K562 (cell line): ENCODE results near the gene ZNF202. TPM values are rescaled to one million over a fixed set of nuclear protein-coding genes. Genes with fewer than 3 reads are reported as not detected.
A peak's percentile ranks its signal among the peaks of the same experiment; 100 is the strongest.

Source experiments
- ATAC-seq: fragments of 200-7000 bp; cut with Tn5 transposase; 3 replicates; pipeline ENCODE4 v1.9.1; 2020; ENCODE audit warnings: moderate library complexity
- BruUV-seq: library from RNA; stranded (reverse); fragments of 400-500 nt; replicated peaks from 2 replicates; lab custom pipeline; 2021; lab: Mats Ljungman, UMichigan
- CTCF ChIA-PET: fragments of 300-600 bp; formaldehyde crosslinking; extraction: SDS; loops from one replicate; lab custom pipeline; 2021; ENCODE audit warnings: low intra/inter-chr PET ratio; lab: Yijun Ruan, JAX
- POLR2A ChIA-PET: fragments of 300-600, 350-650 bp; sonication (Branson Sonifier 250); formaldehyde crosslinking; extraction: SDS; loops from one replicate; lab custom pipeline; 2021; ENCODE audit warnings: antibody characterized with exemption, inconsistent platforms; lab: Yijun Ruan, JAX
- DNase-seq, 4 experiments: peaks; one replicate each; pipeline versions ENCODE4 v3.0.0 to v3.0.0-alpha.2; 2011 to 2018; ENCODE audit warnings: low spot score in 3 of 4, mixed read lengths in 3 of 4; ENCODE audit errors: extremely low read depth in 1 of 4
- FAIRE-seq: peaks from 2 replicates; lab custom pipeline; 2011; peaks lifted over from hg19 to GRCh38; lab: Jason Lieb, UNC
- H2AFZ ChIP-seq: 2 replicates; pipeline ENCODE4 v1.6.0; 2011; ENCODE audit warnings: low read depth, low read length, control low read depth, inconsistent platforms
- H3K27ac ChIP-seq: fragments of 200-600 bp; 3 replicates; pipeline ENCODE4 v1.8.0; 2011; ENCODE audit warnings: low read depth, mild to moderate bottlenecking, control low read depth, inconsistent platforms, low read length, moderate library complexity, mixed read lengths; ENCODE audit errors: extremely low read depth
- H3K27me3 ChIP-seq, 2 experiments: fragments of 300-600 bp in 1 of 2; 2 replicates in 1 of 2; 3 replicates in 1 of 2; pipeline versions ENCODE4 v1.6.0 to v1.8.0; 2011; ENCODE audit warnings: inconsistent platforms in 2 of 2, low read length in 2 of 2, mild to moderate bottlenecking in 1 of 2, mixed read lengths in 1 of 2, moderate library complexity in 1 of 2; ENCODE audit not compliant: control insufficient read depth in 2 of 2, insufficient read depth in 2 of 2
- H3K36me3 ChIP-seq: fragments of 300-600 bp; 3 replicates; pipeline ENCODE4 v1.8.0; 2011; ENCODE audit warnings: mild to moderate bottlenecking, low read length, inconsistent platforms; ENCODE audit not compliant: control insufficient read depth, insufficient read depth
- H3K4me1 ChIP-seq, 2 experiments: fragments of 200-600 bp in 1 of 2; replicated peaks in 1 of 2; 2 replicates in 1 of 2; 3 replicates in 1 of 2; pipeline versions ENCODE4 v1.5.1 to v1.8.0; 2011; ENCODE audit warnings: inconsistent platforms in 2 of 2, low read length in 2 of 2, mild to moderate bottlenecking in 1 of 2, mixed read lengths in 1 of 2, moderate library complexity in 1 of 2; ENCODE audit not compliant: control insufficient read depth in 2 of 2, insufficient read depth in 2 of 2
- H3K4me2 ChIP-seq: 2 replicates; pipeline ENCODE4 v1.6.1; 2011; ENCODE audit warnings: low read length, control low read depth, inconsistent platforms, mixed read lengths; ENCODE audit not compliant: insufficient read depth
- H3K4me3 ChIP-seq: fragments of 200-600 bp; sonication (generic), shearing (Covaris generic); 2 replicates; pipeline ENCODE4 v1.5.1; 2016; ENCODE audit warnings: control low read depth, inconsistent platforms
- H3K79me2 ChIP-seq: fragments of 200-600 bp; 3 replicates; pipeline ENCODE4 v1.8.0; 2011; ENCODE audit warnings: low read length, inconsistent platforms; ENCODE audit not compliant: control insufficient read depth, insufficient read depth
- H3K9ac ChIP-seq, 2 experiments: 2 replicates each; pipeline versions ENCODE4 v1.6.0 to v1.6.1; 2011; ENCODE audit warnings: low read depth in 2 of 2, low read length in 2 of 2, control low read depth in 1 of 2, inconsistent platforms in 1 of 2, mild to moderate bottlenecking in 1 of 2, mixed read lengths in 1 of 2; ENCODE audit not compliant: insufficient read depth in 1 of 2
- H3K9me1 ChIP-seq: one replicate; pipeline ENCODE4 v1.6.0; 2011; ENCODE audit warnings: inconsistent platforms, mild to moderate bottlenecking, low read length, moderate library complexity; ENCODE audit not compliant: control insufficient read depth, insufficient read depth
- H3K9me3 ChIP-seq: replicated peaks from 2 replicates; pipeline ENCODE4 v1.5.1; 2011; ENCODE audit warnings: low read depth, low read length, inconsistent platforms; ENCODE audit not compliant: control insufficient read depth, insufficient read depth
- H4K20me1 ChIP-seq: replicated peaks from 2 replicates; pipeline ENCODE4 v1.6.1; 2011; ENCODE audit warnings: low read length, inconsistent platforms, mixed read lengths; ENCODE audit not compliant: control insufficient read depth, insufficient read depth
- HNRNPK ChIP-seq: fragments of 200-400 bp; formaldehyde crosslinking; IDR thresholded peaks from one replicate; pipeline ENCODE4 v1.6.1; 2018; ENCODE audit warnings: mild to moderate bottlenecking, low read depth, low read length; ENCODE audit not compliant: poor library complexity, severe bottlenecking
- HSF4 ChIP-seq: fragments of 250-450 bp; sonication (Bioruptor Pico); IDR thresholded peaks from 2 replicates; pipeline ENCODE4 v2.1.2; 2022; ENCODE audit warnings: mild to moderate bottlenecking, moderate library complexity, borderline replicate concordance
- IRF1 ChIP-seq: sonication (generic); formaldehyde crosslinking; IDR thresholded peaks from 2 replicates; pipeline ENCODE4 v1.8.0; 2022; ENCODE audit warnings: missing genetic modification reagents, mild to moderate bottlenecking, borderline replicate concordance
- MCM3 ChIP-seq: fragments of 450-650 bp; IDR thresholded peaks from 2 replicates; pipeline ENCODE4 v1.6.1; 2016
- MTA1 ChIP-seq: fragments of 450-650 bp; IDR thresholded peaks from 2 replicates; pipeline ENCODE4 v1.6.1; 2017; ENCODE audit warnings: borderline replicate concordance
- PHTF2 ChIP-seq: fragments of 250-450 bp; sonication (Bioruptor Pico); IDR thresholded peaks from 2 replicates; pipeline ENCODE4 v1.5.0; 2021; ENCODE audit warnings: mild to moderate bottlenecking
- RFX1 ChIP-seq: fragments of 450-650 bp; IDR thresholded peaks from 2 replicates; pipeline ENCODE4 v1.6.1; 2016; ENCODE audit warnings: mild to moderate bottlenecking, moderate library complexity
- SIX5 ChIP-seq, 2 experiments: IDR thresholded peaks; 2 replicates each; pipeline ENCODE4 v1.6.1; 2011; ENCODE audit warnings: low read length in 2 of 2, borderline replicate concordance in 1 of 2, low read depth in 1 of 2, mild to moderate bottlenecking in 1 of 2, moderate library complexity in 1 of 2; ENCODE audit not compliant: insufficient read depth in 1 of 2
- TRIM28 ChIP-seq: fragments of 450-650 bp; IDR thresholded peaks from 2 replicates; pipeline ENCODE4 v1.6.1; 2017
- ZNF695 ChIP-seq: fragments of 450-650 bp; formaldehyde crosslinking; IDR thresholded peaks from 2 replicates; pipeline ENCODE4 v1.4.0; 2020; ENCODE audit warnings: mild to moderate bottlenecking, moderate library complexity
- ZNF780A ChIP-seq: fragments of 250-450 bp; sonication (Bioruptor Pico); IDR thresholded peaks from 2 replicates; pipeline ENCODE4 v1.5.0; 2021; ENCODE audit warnings: mild to moderate bottlenecking
- ZNF785 ChIP-seq: fragments of 250-450 bp; sonication (Bioruptor Pico); IDR thresholded peaks from 2 replicates; pipeline ENCODE4 v1.4.0; 2020; ENCODE audit warnings: mild to moderate bottlenecking
- WGBS: fragments of 100-300 bp; shearing (Covaris generic); methylation state at CpG from one replicate; pipeline ENCODE4 v1.1.6; 2016; ENCODE audit warnings: low coverage, mixed read lengths; ENCODE audit not compliant: insufficient coverage; ENCODE audit errors: missing lambda C conversion rate; 5-methylcytosine and 5-hydroxymethylcytosine counted together
- in situ Hi-C: fragments of 300-500 bp; cut with MboI; formaldehyde crosslinking; loops from 4 replicates; pipeline ENCODE4 v1.15.0; 2018; ENCODE audit warnings: inconsistent platforms, mixed read lengths
- intact Hi-C: fragments of 100-400 bp; cut with micrococcal nuclease; formaldehyde crosslinking; loops from 2 replicates; pipeline ENCODE4 v1.14.2; 2022
- polyA plus RNA-seq, 8 experiments: library from polyadenylated mRNA; depleted of rRNA in 4 of 8; stranded (reverse) in 5 of 8; unstranded in 3 of 8; fragments of >200 nt; fragmentation: Nextera tagmentation in 2 of 8; fragmentation: Illumina TruSeq in 1 of 8; extraction: Ambion mirVana in 2 of 8; extraction: Trizol in 1 of 8; gene quantifications; 2 replicates each; pipeline versions ENCODE4 v1.2.1 to v1.2.3, GENCODE V29; 2011 to 2014; ENCODE audit warnings: inconsistent platforms in 1 of 8, missing spikeins in 1 of 8
- total RNA-seq, 7 experiments: library from RNA; depleted of rRNA in 6 of 7; stranded (reverse); fragments of >200 nt in 6 of 7; fragmentation: Illumina TruSeq in 2 of 7; extraction: Trizol in 2 of 7; gene quantifications; 2 replicates each; pipeline versions ENCODE4 v1.2.1 to v1.2.3, GENCODE V29; 2011 to 2021; ENCODE audit warnings: low replicate concordance in 1 of 7

ZNF202 gene
- total and polyA plus RNA-seq, 9 of the 15 experiments (the other 6 are each of a cell fraction or from before 2014, with no cell fraction given) = 2.3 to 18.7 (median 12.7) TPM

GRCh38 chr11:123682696-123683410, 58.6 kb downstream of the ZNF202 start:
- 1% methylated on average over 5 of the region's 5 CpGs for WGBS
- Histone ChIP-seq H3K27me3 (peaks cover 0 to 4% of the 10 kb centered on the region in 2 experiments; a peak in 2 of 5 replicates), H3K9ac (no peak overlapping the region), H3K27ac (no peak overlapping the region), H3K36me3 (no peaks in the 10 kb centered on the region), H2AFZ (no peak overlapping the region), H3K4me3 (no peak overlapping the region), H3K9me3 (no peaks in the 10 kb centered on the region), H3K4me1 (no peaks in the 10 kb centered on the region), H3K9me1 (no peaks in the 10 kb centered on the region), H4K20me1 (no peaks in the 10 kb centered on the region), H3K4me2 (no peak overlapping the region), H3K79me2 (no peaks in the 10 kb centered on the region)
- ChIA-PET CTCF (no interaction called here), POLR2A (no interaction called here)
- DNase-seq (no peak), ATAC-seq (no peak), FAIRE-seq (no peak)
- intact Hi-C loops (no loop called here), in situ Hi-C loops (no loop called here)
- BruUV-seq = no TSS peak
- TF ChIP-seq RFX1 = peak; percentile 35; the same call in 1 of the 2 replicates
- TF ChIP-seq MCM3 = no peak

GRCh38 chr11:123681030-123681429, 60.4 kb downstream of the ZNF202 start:
- 0% methylated on average over 2 of the region's 2 CpGs for WGBS
- Histone ChIP-seq H3K9me1 (no peaks in the 10 kb centered on the region), H3K27me3 (no peaks in the 10 kb centered on the region; a peak in 1 of 5 replicates), H3K27ac (no peak overlapping the region), H3K36me3 (no peaks in the 10 kb centered on the region), H3K79me2 (no peaks in the 10 kb centered on the region), H3K9ac (no peak overlapping the region), H3K4me3 (no peak overlapping the region), H3K4me2 (no peak overlapping the region), H2AFZ (no peak overlapping the region), H3K4me1 (no peaks in the 10 kb centered on the region), H4K20me1 (no peaks in the 10 kb centered on the region), H3K9me3 (no peaks in the 10 kb centered on the region)
- no peak for DNase-seq
- TF ChIP-seq IRF1 (CRISPR knock-in tag) (no peak), TRIM28 (no peak), ZNF780A (CRISPR knock-in tag) (no peak), HNRNPK (no peak), ZNF695 (CRISPR knock-in tag) (no peak), MTA1 (no peak), ZNF785 (CRISPR knock-in tag) (no peak), SIX5 (IDR thresholded peaks at IDR 0.05; ENCODE audit: borderline replicate concordance in 1 of 2, insufficient read depth in 1 of 2, low read depth in 1 of 2, low read length in 2 of 2) (no peak), HSF4 (CRISPR knock-in tag) (no peak), PHTF2 (CRISPR knock-in tag) (no peak)
- ChIA-PET POLR2A (no interaction called here), CTCF (no interaction called here)
- intact Hi-C loops (no loop called here), in situ Hi-C loops (no loop called here)
- no peak for FAIRE-seq
- no peak for ATAC-seq
- BruUV-seq = no TSS peak
